Hematopoietic multipotent progenitor cell treated with erythropoietin and hydrocortisone succinate and interleukin-3 and kit ligand, for 8 days (in vitro differentiated cells): Measurements from ENCODE around the gene TOP2B.

Experiments used
- DNase-seq: peaks from one replicate; pipeline ENCODE4 v3.0.0-alpha.2; 2015

Gene TOP2B

DNA sequence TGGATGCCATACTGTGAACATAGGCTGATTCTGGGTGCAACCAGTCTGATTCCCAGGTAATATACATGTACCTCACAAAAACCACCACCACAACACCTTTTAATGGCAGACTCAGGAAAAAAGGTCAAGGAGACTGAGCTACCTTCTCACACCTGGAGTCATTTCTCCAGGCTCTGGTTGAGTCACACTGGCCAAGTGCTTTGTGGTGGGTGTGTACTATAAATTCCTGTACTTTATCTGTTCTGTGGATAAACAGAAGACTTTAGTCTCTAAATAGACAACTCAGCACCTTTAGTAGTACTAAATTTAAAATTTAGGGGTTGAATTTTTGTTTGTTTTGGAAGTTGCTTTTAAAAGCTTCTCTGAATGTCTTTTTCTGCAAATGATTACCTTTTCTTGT is 46.7 kb downstream of the TOP2B start:
- no peak for DNase-seq

DNA sequence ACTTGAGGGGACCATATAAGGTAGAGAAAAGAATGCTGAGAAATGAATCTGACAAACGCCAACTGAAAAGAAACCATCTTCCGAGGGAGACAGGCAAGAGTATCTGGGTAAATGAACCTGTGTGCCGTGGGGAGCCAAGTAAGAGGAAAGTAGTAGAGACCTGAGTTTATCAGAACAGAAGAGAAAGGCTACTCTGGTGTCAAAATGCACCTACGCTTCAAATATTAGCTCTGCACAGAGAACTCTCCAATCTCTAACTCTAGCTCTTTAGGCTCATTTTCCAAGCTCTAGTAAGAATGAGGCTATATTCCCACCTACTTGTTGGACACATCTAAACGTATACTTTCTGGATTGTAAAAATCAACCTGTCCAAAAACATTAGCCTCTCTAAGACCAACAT is 53.5 kb downstream of the TOP2B start:
- DNase-seq = no peak

DNA sequence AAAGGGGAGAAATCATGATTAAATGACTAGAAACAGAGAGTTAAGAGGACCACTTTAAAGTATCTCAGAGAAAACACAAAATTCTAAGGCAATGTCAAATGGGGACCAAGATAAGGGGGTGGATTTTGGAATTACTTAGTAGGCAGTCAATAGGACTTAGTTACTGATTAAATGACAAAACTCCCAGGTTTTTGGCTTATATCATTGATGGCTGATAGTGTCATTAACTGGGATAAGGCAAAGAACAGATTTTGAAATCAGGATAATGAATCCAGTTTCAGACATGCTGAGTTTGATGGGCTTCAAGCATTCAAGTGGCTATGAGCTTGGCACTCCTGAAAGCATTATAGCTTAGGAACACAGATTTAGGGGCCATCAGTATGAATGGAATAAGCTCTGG is 53.9 kb downstream of the TOP2B start:
- no peak for DNase-seq

DNA sequence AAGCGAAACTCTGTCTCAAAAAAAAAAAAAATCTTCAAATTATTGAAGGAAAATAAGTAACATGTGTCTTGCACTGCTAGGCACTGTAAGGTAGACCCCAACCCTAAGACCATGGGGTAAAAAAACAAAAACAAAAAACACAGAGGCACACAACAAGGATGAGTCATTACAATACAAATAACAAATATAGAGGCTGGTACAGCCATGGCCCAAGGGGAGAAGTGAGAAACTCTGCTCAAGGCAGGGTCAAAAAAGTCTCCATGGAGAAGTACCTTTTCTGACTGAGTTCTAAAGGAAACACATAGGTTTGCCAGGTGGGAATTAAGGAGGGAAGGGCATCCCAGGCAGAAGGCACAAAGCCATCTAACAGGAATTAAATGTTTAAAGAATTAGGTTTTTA is 54.5 kb downstream of the TOP2B start:
- DNase-seq = no peak

DNA sequence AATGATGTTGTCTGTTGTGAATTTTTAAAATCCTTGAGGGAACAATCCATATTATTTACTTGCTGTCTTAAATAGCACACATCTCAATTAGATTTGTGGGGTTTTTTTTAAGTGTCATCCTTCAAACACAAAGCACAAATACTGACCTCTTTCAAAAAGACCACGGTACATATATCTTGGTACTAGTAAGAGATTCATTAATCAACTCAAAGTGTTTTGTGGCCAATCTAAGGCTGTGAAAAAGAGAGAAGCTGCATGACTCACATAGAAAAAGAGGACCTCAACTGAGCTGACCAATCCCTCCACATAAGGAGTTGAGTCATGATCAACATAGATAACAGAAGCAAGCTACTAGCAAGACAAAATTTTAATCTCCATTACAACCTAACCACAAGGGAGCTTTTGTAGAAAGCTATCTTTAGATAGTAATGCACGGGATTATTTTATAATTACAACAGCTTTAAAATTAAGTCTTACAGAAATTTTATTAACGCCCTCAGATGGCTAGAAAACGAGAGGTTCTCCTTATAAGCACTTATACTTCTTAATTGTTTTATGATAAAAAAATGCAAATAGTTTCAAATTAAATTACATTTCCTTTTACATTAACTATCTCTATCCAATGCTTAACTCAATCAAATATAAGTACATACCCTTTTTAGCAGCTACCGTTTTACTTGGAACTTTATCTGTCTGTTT is 60.5 kb downstream of the TOP2B start:
- DNase-seq = peak; percentile 86

DNA sequence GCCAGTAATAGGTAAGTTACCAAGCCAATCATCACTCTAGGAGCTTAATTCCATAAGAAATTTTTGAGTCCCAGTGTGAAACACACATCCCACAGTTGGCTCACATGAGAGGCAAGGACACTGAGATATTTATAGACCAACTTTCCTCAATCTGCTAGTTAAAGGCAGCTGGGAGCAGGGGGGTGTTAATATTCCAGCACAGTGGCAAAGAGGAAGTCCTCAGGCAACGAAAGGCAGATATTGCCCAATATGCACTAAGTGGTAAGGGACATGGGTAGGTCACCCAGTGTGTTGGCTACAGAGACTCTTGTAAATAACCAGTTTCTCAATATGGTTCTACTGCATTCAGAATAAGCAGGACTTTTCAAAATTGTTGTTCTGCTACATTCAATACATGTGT is 61.0 kb downstream of the TOP2B start:
- peak; percentile 16 for DNase-seq

DNA sequence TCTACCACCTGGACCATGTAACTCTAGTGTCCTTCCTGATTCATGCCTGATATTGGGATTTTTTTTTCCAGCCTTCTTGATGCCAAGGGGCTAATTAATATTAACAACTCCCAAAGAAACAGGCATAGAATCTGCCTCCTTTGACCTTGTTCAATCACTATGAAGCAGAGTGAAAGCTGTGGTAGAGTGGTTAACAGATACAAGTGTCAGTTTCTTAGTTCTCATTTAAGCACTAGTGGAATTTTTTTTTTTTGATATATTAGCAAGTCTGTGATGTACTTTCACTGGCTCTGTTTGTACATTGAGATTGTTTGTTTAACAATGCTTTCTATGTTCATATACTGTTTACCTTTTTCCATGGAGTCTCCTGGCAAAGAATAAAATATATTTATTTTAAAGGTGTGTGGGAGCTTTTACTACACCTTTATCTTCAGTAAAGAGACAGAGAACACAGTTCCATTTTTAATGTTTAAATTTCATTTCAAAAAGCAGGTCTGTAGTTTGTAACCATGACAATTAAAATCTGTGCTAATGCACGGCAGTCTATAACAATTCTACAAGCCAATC is 67.1 kb downstream of the TOP2B start:
- no peak for DNase-seq

DNA sequence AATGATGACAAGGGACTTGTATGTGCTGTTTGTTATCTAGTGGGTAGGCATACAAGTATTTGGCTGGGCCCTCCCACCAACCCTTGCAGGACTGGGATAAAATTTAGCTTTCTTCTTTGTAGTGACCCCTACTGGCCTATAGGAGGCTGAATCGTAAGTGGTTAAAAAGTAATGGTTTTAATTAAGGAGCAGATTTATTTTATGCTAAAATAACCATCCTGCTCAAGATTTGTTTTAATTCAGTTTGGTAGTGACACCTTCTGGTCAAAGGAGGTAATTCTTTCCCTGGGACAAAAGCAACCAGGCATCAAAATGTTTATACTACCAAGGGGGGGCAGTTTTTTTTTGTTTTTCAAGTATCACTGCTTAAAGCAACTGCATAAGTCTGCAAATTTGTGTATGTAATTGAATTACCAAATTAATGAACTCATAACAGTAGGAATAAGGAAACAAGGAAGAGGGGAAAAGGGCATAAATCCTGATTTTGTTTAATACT is 70.7 kb downstream of the TOP2B start:
- DNase-seq = peak; percentile 70

DNA sequence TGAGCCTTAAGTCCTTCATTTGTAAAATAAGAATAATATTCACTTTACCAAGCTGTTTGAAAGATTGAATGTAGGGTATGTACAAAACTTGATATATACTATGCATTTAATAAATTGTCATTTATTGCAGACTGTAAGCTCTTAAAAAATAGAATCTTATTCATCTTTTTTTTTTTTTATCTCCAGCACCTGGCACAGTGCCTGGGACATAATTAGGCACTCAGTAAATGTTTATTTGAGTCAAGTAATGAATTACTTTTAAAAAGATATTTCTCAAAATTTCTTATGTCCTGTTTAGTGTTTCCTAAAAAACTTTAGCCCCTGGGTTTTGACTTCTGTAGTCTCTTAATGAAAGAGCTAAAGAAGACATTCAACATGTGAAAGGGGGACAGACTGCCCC is 71.7 kb downstream of the TOP2B start:
- no peak for DNase-seq

DNA sequence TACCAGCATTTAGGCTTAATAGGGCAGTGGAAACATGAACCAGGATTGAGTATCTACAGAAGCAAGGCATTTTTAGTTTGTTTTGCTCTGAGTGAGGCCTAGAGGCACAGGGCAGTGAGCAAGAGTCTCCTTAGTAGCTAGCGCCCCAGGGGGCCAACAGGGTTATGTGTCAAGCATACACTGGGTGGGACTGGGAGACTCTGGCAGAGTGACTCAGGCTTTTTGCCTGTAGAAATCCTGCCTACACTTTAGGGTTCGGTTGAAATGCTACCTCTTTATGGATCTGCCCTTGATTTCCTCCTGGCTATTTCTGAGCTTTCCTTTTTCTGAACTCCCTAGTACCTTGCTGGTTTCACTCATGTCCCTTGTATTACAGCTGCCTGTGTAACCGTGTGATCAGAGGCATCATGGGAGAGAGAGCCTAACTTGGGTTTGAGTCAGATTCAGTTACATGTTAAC is 72.2 kb downstream of the TOP2B start:
- DNase-seq = peak; percentile 54

DNA sequence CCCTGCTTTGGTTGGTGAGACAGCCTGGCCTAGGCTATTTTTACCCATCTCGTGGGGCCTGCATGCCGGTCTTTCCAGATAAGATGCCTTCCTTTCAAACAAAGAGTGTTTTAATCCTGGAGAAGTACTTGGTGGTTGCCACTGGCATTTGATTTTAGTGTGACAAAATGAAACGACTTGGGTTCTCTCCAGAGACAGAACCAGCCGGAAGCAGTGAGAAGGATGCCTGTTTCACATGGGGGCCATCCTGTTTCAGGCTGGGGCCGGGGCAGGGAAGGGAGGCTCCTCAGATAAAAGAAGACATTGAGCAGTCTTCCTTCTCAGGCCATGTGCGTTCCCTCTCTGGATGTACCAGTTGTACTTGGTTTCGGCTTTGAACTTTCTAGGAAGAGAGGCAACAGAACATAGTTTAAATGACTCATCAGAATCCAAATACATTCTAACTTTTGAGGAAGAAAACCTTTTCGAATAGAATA is 74.9 kb downstream of the TOP2B start:
- no peak for DNase-seq

DNA sequence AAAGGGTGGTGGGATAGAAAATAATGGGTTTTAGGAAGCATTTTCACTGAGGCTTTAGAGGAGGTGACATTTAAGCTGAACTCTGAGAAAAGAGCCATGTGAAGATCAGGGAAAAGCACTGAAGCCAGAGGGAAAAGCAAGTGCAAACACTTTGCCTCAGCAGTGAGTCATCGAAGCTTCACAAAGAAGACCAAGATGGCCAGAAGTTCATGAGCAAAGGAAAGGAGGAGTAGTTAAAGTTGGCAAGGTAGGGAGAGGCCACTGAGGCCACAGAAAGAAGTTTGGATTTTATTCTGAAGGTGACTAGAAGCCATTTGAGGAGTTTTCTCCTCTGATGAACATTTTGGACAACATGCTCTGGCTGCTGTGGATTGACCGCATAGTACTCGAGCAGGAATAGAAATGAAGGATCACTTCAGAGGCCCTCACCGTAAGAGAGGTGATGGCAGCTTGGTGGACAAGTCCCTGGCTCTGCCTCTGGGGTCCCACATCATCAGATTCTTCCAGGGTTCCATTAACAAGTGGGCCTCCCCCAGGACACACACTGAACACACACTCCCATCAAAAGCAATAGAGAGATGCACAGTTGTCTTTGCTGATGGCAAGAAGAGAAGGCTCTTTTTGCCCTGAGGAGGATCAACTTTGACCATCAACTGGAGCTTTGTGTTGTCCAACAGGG is 75.5 kb downstream of the TOP2B start:
- no peak for DNase-seq

DNA sequence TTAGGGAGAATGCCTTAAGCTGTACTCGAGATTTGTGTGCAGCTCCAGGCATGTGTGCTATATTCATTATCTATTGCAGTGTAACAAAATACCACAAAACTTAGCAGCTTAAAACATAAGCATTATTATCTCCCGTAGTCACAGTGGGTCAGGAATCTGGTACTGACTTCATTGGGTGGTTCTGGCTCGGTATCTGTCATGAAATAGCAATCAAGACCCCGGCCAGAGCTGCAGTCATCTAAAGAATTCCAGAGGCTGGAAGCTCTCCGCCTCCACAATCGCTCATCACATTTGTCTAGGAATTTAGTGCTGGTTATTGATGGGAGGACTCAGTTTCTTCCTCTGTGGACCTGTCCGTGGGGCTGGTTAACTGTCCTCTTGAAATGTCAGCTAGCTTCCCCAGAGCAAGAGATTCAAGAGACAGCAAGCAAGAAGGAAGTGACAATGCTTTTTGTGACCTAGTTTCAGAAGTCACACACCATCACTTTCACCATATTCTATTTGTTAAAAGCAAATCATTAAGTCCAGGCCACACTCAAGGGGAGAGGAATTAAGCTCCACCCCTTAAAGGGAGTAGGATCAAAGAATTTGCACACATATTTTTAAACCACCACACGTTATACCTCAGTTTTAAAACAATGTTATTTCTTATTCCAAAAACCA is 76.1 kb downstream of the TOP2B start:
- DNase-seq = no peak

DNA sequence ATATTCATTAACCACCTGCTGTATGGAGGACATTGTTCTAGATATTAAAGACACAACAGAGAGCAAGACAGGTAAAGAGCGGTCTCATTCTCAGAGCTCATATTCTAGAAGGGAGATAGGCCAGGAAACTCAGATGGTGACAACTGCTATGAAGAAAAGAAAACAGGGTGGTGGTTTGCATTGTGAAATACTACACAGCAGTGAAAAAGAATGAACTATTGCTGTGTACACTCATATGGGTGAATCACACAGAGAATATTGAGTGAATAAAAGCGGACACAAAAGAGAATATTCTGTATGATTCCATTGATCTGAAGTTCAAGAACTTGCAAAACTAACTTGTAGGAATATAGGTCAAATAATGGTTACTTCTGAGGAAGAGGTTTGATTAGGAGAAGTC is 76.7 kb downstream of the TOP2B start:
- DNase-seq = no peak

DNA sequence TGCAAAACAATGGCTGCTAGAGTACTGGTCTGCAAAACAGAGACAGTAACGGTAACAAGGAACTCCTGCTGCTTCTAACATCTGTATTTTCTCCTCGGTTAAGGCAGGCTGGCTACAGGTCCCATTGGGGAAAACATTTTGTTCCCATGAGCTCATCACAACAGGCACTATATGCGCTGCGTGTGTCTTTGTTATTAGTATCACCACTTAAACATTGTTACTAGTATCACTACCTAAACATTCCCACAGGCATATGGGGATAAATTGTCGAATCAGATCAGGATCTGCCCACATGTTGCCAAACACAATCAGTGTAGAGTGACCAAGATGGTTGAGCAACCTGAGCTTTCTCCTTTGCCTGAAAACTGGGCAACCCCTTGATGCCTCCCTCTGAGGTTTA is 77.2 kb downstream of the TOP2B start:
- DNase-seq = no peak

DNA sequence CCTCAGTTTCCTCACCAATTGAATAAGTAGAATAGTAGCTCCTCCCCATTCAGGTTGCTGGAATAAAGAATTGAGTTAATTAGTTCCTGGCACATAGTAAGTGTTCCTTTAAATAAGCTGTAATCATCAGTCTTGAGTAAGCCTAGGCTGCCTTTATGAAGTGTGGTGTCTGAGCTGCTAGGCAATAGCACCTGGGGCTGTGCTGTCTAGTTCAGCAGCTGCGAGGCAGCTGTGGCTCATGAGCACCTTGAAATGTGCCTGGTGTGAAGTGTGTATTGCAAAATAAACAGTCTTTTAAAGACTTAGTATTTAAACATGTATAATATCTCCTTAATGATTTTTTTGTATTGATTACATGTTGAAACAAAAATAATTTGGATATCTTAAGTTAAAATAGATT is 77.6 kb downstream of the TOP2B start:
- DNase-seq = no peak

DNA sequence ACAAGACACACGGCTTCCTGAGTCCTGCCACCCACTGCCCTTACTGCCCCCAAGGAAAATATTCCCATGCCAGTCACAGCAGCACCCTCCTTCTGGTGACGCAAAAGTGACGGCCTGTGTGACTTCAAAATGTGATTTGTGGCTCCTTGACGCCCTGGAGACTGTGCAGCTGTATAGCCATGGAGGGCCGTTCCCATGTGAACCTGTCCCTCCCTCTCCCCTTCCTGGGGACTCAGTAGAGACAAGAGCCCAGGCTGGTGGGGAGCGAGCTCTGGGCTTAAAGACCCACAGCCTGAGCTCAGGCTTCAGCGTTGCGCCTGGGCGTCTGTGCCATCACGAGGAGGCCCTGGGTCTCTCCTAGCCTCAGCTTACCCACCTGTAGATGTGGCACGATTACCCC is 78.2 kb downstream of the TOP2B start:
- DNase-seq = no peak

DNA sequence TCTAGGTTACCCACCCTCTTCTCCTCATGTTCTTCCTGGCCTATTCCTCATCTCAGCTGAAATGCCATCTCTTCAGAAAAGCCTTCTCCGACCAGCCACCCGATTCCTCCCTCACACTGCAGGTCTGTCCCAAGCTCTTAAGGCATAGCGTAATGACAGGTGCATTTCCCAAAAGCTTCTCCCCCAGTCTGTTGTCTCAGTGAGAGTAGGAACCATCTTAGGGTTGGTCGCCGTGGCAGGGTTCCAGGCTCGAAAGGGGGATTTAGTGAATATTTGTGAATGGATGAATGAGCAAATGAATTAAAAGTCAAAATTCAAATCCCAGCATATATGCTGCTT is 78.6 kb downstream of the TOP2B start:
- no peak for DNase-seq

DNA sequence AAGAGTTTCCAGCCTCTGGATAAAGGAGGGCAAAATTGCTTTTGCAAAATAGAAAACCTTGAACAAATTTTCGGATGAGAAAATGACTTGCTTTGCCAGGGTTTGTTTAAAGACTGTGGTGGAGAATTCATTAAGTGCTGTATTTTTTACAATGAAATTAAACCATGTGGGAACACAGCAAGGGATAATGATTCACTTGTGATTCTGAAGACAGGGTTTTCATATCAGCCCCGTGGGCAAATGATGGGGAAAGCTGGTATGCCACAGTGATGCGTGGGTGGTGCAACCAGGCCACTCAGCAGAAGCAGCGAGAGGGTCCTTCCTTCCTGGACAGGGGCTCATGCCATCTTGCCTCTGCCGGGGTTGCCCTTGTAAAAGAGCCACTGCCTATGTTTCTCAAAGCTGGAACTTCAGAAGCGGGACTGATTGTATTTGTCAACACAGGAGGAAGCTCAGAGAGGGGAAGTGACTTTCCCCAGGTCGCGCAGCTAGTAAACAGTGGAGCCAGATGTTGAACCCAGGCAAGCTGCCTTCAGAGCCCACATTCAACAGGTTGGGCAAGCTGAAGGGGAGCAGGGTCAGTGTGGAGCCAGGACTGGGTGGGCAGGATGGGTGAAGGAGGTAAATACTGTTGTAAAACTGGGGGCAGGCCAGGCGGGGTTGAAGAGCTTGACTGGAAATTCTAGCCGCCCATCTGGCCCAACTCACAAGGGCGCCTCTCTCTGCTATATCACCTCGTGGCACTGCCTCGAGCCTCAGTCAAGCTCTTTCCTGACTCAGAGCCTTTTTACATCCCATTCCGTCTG is 79.1 kb downstream of the TOP2B start:
- DNase-seq = no peak

DNA sequence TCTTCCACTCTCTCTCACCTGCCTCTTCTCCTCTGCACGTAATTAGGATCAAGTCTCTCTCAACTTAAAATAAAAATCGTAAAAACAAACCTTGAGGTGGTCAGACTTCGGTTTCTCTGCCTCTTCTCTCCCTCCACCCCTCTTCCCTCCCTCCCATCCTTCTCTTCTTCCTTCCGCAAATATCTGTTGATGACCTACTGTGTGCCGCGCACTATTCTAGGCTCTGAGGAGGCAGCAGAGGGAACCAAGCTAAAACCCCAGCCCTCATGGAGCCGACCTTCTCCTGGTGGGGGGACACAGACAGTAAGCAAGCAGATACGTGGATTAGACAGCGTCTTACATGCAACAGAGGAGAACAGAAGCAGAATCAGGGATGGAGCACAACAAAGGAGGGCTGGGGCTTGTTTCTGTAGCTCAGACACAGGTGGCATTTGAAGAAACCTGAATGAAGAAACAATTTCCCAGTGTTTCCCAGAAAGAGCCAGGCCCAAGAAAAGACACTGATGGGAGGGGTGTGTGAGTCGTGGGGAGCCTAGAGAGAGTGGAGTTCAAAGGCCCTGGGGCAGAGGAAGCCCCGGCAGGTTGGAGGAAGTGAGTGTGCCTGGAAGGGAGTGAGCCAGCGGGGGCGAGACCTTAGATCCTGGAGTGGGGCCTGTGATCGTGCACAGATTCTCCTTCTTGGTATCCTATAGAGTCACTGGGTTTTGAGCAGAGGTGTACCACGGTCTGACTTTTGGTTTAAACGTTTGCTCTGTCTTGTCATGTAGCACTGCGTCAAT is 80.5 kb downstream of the TOP2B start:
- no peak for DNase-seq

DNA sequence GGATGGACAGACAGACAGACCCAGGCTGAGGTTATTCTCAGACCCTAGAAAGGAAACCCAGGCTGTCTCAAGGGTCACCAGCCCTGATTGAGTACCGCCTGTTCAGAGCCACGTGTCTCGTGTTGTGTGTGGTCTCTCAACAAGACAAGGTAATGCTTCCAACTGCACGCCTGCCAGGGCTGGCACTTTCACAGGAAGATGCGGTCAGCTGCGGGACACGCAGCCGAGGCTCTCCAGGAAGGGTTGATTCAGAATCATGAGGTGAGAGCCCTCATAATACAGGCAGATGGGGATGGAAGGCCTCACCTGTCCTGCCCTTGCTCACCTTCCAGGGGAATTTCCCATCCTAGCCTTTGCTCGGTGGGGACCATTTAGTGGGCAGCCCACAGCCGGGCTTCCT is 81.4 kb downstream of the TOP2B start:
- no peak for DNase-seq

DNA sequence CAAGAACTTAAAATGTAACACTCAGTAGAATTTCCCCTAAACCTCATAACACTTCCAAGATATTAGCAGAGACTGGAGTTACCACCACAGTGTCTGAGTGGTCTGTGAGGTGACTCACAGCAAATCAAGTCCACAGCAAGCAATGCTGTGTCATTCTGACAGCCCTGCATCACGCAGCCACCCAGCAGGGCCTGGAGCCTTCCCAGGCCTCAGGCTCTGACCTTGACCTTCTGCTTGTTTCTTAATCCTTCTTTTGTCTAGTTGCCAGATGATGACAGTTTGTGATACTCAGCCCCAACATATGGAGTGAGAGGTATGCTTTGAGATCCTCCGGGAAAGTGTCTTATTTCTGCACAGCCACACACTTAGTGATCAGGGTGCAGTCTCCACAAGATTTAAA is 82.5 kb downstream of the TOP2B start:
- no peak for DNase-seq
